Activated CD4-positive, alpha-beta T cell treated with anti-CD3 and anti-CD28 coated beads for 36 hours (primary cell): ENCODE data around the gene SERTAD2. TPM values are rescaled to one million over a fixed set of nuclear protein-coding genes. Genes with fewer than 3 reads are reported as not detected.

Source experiments
- ATAC-seq: fragments of 200-7000 bp; cut with Tn5 transposase; one replicate; pipeline ENCODE4 v1.10.0; 2021; ENCODE audit warnings: mild to moderate bottlenecking, moderate library complexity
- CTCF ChIA-PET: fragments of 350-600 bp; sonication (Branson Sonifier 250); formaldehyde crosslinking; loops from one replicate; lab custom pipeline; 2021; ENCODE audit warnings: antibody characterized with exemption; lab: Charles Lee
- POLR2A ChIA-PET: fragments of 350-600 bp; sonication (Branson Sonifier 250); formaldehyde crosslinking; loops from one replicate; lab custom pipeline; 2021; ENCODE audit warnings: antibody characterized with exemption, inconsistent platforms; lab: Charles Lee
- DNase-seq: peaks from one replicate; pipeline ENCODE4 v3.0.0-alpha.2; 2020
- H3K27ac Mint-ChIP-seq: one replicate; pipeline ENCODE4 v1.8.0; 2021; ENCODE audit warnings: mixed read lengths
- H3K27me3 Mint-ChIP-seq: one replicate; pipeline ENCODE4 v1.8.0; 2021; ENCODE audit warnings: mixed read lengths
- H3K36me3 Mint-ChIP-seq: one replicate; pipeline ENCODE4 v1.8.0; 2021; ENCODE audit warnings: low read depth, mixed read lengths
- H3K4me1 Mint-ChIP-seq: one replicate; pipeline ENCODE4 v1.8.0; 2021; ENCODE audit warnings: mixed read lengths
- H3K4me3 Mint-ChIP-seq: one replicate; pipeline ENCODE4 v1.8.0; 2021; ENCODE audit warnings: mild to moderate bottlenecking, moderate library complexity, mixed read lengths
- H3K9me3 Mint-ChIP-seq: one replicate; pipeline ENCODE4 v1.8.0; 2021; ENCODE audit warnings: low read depth, mixed read lengths
- intact Hi-C, 2 experiments: fragments of 100-400 bp; cut with DNase I in 1 of 2; cut with micrococcal nuclease in 1 of 2; formaldehyde crosslinking; loops; one replicate each; pipeline versions ENCODE4 v1.14.2 to v1.15.1; 2022 to 2024; cut with DNase I, micrococcal nuclease
- total RNA-seq, 2 experiments: library from RNA; stranded (reverse); gene quantifications; one replicate each; pipeline ENCODE4 v1.2.3, GENCODE V29; 2021

The SERTAD2 gene
- total RNA-seq, 2 experiments from 2014 or later, result 14.5 to 14.9 TPM

DNA sequence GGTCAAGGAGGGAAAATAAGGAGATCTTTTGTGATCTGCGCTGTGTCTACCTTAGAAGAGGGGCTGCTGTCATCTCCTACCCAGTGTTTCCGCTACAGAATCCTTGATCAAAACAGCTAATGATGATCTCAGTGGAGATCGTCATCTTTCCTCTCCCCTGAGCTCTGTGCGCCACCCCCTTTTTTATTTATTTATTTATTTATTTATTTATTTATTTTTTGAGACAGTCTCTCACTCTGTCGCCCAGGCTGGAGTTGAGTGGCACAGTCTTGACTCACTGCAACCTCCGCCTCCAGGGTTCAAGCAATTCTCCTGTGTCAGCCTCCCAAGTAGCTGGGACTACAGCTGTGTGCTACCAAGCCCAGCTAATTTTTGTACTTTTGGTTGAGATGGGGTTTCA is 55.5 kb downstream of the SERTAD2 start:
- no peak overlapping the region for H3K4me3 Mint-ChIP-seq
- ChIA-PET CTCF (interaction anchor here (1.2 to 2.5 kb wide), 3 partner anchors 9 to 56 kb away, joined by 3 to 12 read pairs (median 3); no protein-coding TSS in a partner anchor), POLR2A (no interaction called here)
- DNase-seq (no peak), ATAC-seq (no peak)
- H3K27me3 Mint-ChIP-seq, result no peaks in the 10 kb centered on the region
- intact Hi-C loops, result no loop called here
- H3K36me3 Mint-ChIP-seq, result no peaks in the 10 kb centered on the region
- no peaks in the 10 kb centered on the region for H3K9me3 Mint-ChIP-seq
- no peak overlapping the region for H3K27ac Mint-ChIP-seq
- H3K4me1 Mint-ChIP-seq, result peaks cover 11% of the 10 kb centered on the region

DNA sequence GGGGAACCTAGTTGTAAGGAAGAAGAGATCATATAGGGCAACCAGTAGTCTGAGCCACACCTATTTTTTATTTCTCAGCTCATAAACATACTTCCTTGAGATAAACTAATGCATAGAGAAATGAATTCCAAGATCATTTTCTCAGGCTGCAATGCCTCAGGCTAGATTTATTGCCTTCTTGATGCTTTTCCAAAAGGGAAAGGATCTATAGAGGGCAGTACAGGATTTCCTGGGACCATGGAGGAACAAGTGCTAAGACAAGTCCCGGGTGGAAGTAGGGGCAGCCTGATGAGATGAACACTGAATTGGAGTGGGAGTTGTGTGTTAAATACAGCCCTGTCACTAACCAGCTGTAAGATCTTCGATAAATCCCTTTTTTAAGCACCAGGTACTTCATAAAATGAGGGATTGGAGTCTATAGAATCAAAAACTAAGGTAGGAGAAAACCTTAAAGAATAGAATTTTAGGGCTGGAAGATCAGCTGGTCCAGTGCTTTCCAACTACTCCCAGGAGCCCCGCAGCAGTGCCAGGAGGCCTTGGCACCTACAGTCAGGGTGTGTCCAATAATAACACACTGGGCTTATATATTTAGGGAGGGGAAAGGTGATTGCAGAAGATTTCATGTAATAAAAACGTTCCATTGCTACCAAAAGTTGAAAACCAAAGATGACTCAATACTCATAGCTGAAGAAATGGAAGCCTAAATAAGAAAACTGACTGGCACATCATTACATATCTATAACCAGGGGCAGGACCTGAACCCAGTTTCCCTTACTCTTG is 58.1 kb downstream of the SERTAD2 start:
- Mint-ChIP-seq H3K9me3 (no peaks in the 10 kb centered on the region), H3K27me3 (no peaks in the 10 kb centered on the region), H3K27ac (no peak overlapping the region), H3K4me1 (peaks cover 27% of the 10 kb centered on the region), H3K36me3 (peaks cover 11% of the 10 kb centered on the region), H3K4me3 (no peak overlapping the region)
- intact Hi-C loops, result no loop called here
- ChIA-PET CTCF (interaction anchor here (0.6 to 1.5 kb wide), 4 partner anchors 11 to 50 kb away, joined by 3 to 9 read pairs (median 4); no protein-coding TSS in a partner anchor), POLR2A (no interaction called here)
- ATAC-seq (no peak), DNase-seq (no peak)

DNA sequence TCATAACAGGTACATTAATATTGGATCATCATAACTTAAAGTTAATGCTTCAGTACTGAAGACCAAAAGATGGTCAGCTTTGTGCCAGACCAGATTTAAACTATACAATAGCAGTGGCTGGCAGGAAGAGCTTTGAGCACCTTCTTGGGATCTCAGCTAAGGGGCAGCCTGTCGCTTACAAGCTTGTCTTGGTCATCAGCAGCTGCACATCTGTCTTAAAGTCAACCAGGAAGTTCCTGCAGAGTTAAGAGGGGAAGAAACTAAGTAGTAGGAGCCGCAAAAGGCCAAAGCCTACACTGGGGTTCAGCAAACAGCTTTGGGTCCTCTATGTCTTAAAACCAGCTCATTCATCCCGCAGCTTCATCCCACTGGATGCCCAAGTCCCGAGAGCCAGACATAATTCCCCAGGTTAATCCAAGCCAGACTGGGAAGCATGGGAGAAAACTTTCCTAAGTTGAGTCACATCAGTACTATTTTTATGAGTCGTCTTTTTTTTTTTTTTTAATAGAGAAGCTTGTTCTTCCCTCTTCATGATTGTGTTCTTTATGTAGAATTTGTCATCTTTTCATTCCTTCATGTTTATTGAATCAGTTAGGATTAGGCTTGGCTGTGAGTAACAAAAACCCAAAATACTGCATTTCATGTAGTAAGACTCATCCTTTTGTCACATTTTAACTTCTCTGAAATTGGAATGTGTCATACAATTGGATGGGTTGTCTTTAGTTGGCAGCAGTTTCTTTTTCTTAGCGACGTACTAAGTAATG is 59.3 kb downstream of the SERTAD2 start:
- no peak overlapping the region for H3K4me3 Mint-ChIP-seq
- intact Hi-C loops, result no loop called here
- no peak overlapping the region for H3K27ac Mint-ChIP-seq
- peaks cover 19% of the 10 kb centered on the region for H3K36me3 Mint-ChIP-seq
- POLR2A ChIA-PET, result interaction anchor here (0.6 to 1.0 kb wide), 2 partner anchors 13 to 52 kb away, joined by 4 read pairs; no protein-coding TSS in a partner anchor
- DNase-seq (no peak), ATAC-seq (peak; percentile 65)
- CTCF ChIA-PET, result interaction anchor here (0.5 to 1.5 kb wide), 6 partner anchors 13 to 68 kb away, joined by 3 to 9 read pairs (median 3); no protein-coding TSS in a partner anchor
- no peaks in the 10 kb centered on the region for H3K27me3 Mint-ChIP-seq
- no peaks in the 10 kb centered on the region for H3K9me3 Mint-ChIP-seq
- peaks cover 25% of the 10 kb centered on the region for H3K4me1 Mint-ChIP-seq

DNA sequence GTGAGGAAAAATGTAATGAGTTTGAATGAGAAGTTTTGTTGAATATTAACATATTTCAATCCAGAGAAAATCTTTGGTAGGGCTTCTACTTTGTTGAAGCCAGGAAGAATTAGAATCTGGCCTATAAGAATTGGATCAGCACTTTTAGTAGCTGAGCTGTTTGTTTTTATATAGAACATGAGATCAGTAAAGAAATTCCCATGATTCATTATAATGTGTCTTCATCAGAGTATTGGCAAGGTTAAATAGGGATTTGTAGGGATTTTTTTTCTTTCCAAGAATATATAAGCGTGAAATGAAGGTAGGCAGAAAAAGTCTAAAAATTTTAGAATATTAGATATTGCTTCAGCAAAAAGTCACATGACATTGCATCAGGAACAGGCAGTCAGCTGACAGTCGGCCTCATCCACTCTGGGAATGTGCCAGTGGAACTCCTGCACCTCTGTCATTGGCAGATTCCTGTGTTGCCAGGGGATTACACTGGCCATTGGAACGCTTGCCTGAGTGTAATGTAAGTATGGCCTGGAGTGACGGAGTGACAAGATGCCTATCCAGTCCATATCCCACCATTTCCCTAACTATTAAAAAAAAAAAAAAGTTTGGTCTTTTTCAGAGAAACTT is 60.6 kb downstream of the SERTAD2 start:
- ATAC-seq, result no peak

DNA sequence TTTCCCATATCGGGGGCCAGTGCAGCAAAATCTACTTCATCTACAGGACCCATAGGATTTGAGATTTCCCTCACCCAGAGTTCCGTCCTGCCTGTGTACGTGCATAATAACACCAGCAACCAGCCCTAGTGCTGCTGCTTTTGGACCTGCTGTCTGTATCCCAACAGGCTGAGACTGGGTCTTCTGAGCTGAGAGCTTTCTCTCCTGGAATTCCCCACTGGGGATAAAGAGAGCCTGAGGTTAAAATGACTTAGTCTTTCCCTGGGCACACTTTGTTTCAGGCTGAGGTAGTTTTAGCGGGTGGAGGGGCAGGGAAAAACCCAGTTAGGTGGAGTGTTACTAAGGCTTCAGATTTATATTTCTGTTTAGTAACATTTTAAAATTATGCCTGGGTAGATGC is 62.5 kb downstream of the SERTAD2 start:
- CTCF ChIA-PET, result interaction anchor here (0.9 to 1.7 kb wide), 4 partner anchors 15 to 60 kb away, joined by 3 to 12 read pairs (median 3); no protein-coding TSS in a partner anchor
- intact Hi-C loops, result no loop called here
- POLR2A ChIA-PET, result no interaction called here
- DNase-seq, result no peak
- peaks cover 28% of the 10 kb centered on the region for H3K36me3 Mint-ChIP-seq
- ATAC-seq, result peak; percentile 57
- no peak overlapping the region for H3K27ac Mint-ChIP-seq
- no peaks in the 10 kb centered on the region for H3K27me3 Mint-ChIP-seq
- no peak overlapping the region for H3K4me3 Mint-ChIP-seq
- H3K4me1 Mint-ChIP-seq, result peaks cover 31% of the 10 kb centered on the region
- H3K9me3 Mint-ChIP-seq, result no peaks in the 10 kb centered on the region

More for the DNA sequence above, 60.6 kb downstream of the SERTAD2 start:
- ChIA-PET POLR2A (no interaction called here), CTCF (interaction anchor here (0.8 to 1.3 kb wide), 3 partner anchors 54 to 274 kb away, joined by 3 to 9 read pairs (median 3); no protein-coding TSS in a partner anchor)
- Mint-ChIP-seq H3K4me3 (no peak overlapping the region), H3K9me3 (no peaks in the 10 kb centered on the region), H3K36me3 (peaks cover 25% of the 10 kb centered on the region), H3K4me1 (peaks cover 25% of the 10 kb centered on the region), H3K27ac (no peak overlapping the region), H3K27me3 (no peaks in the 10 kb centered on the region)
- intact Hi-C loops, result no loop called here
- no peak for DNase-seq

DNA sequence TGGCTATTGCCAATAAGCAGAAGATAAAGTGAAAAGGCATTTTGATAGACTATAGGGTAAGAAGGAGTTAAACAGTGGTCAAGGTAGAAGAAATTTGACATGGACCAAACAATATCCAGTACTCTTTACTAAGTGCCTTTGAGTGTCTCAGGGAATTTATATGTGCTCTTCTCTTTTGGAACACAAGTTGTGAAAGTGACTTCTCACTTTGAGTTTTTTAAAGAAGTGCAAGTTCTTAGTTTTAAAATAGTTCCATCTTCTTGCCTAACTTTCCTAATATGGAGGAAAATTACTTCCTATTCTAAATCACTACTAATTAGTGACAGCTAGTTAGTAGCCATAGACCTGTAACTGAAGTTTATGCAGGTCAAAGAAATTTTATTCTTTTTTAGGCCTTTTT is 66.2 kb downstream of the SERTAD2 start:
- CTCF ChIA-PET, result interaction anchor here (0.6 to 2.3 kb wide), 28 partner anchors 10 to 330 kb away, joined by 3 to 15 read pairs (median 4); partner anchors contain the start of gene AFTPH
- no peaks in the 10 kb centered on the region for H3K9me3 Mint-ChIP-seq
- H3K4me3 Mint-ChIP-seq, result no peak overlapping the region
- DNase-seq (no peak), ATAC-seq (no peak)
- H3K27ac Mint-ChIP-seq, result no peak overlapping the region
- POLR2A ChIA-PET, result no interaction called here
- H3K4me1 Mint-ChIP-seq, result peaks cover 24% of the 10 kb centered on the region
- H3K27me3 Mint-ChIP-seq, result no peaks in the 10 kb centered on the region
- intact Hi-C loops, result loop anchor here (1.0 to 5.0 kb wide), 4 partner anchors 60 to 287 kb away; no protein-coding TSS in a partner anchor
- peaks cover 31% of the 10 kb centered on the region for H3K36me3 Mint-ChIP-seq

DNA sequence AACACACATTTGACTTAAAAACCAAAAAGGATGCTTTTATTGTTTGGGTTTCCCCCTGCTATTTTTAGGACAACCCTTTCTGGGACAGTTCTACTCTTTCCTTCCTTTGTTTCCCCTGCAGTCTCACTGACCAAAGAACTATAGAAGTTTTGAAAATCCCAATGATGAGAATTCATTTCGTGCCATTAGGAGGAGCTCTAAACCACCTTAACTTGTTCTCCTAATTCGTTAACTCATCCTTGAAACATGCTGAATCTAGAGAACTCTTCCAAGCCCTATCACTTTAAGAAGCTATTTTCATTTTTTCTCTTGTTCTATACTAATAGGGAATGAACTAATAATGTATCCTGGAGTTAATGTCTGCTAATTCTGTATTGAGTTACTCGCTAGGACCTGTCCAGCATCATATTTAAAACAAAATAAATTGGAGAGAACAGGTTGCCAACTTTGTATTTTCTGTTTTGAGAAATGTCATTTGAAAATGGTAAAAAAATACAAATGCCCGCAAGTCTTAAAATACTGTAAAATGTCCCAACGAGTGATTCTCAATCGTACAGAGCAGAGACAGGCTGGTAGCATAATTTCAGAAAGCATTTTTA is 66.7 kb downstream of the SERTAD2 start:
- intact Hi-C loops, result loop anchor here (1.0 to 5.0 kb wide), 4 partner anchors 60 to 288 kb away; no protein-coding TSS in a partner anchor
- no peak overlapping the region for H3K27ac Mint-ChIP-seq
- POLR2A ChIA-PET, result no interaction called here

DNA sequence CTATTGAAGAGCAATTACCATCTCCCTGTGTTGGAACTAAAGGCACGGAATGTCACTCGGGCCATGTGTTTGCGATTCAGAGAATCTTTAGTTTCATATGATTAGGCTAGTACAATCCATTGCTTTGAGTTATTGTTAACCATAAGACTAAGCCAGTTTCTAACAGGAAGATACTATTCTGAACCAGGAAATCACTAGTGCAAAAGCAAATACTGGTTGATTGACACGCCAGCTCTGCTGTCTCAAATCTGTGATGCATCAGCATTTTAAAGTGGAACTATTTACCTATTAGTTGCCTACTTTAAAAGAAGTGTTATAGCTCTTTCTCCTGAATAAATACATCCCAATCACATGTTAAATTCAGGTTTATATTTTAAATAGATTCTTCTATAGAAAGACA is 67.7 kb downstream of the SERTAD2 start:
- CTCF ChIA-PET, result interaction anchor here (0.6 to 2.3 kb wide), 24 partner anchors 9 to 461 kb away, joined by 3 to 15 read pairs (median 5); partner anchors contain the start of gene AFTPH
- ATAC-seq, result no peak
- H3K4me3 Mint-ChIP-seq, result no peak overlapping the region

More for the DNA sequence above, 66.7 kb downstream of the SERTAD2 start:
- peaks cover 20% of the 10 kb centered on the region for H3K4me1 Mint-ChIP-seq
- DNase-seq (no peak), ATAC-seq (peak; percentile 44)
- H3K27me3 Mint-ChIP-seq, result no peaks in the 10 kb centered on the region
- H3K4me3 Mint-ChIP-seq, result no peak overlapping the region
- peaks cover 26% of the 10 kb centered on the region for H3K36me3 Mint-ChIP-seq
- H3K9me3 Mint-ChIP-seq, result no peaks in the 10 kb centered on the region
- CTCF ChIA-PET, result interaction anchor here (0.6 to 2.3 kb wide), 34 partner anchors 10 to 331 kb away, joined by 3 to 15 read pairs (median 4); partner anchors contain the start of gene AFTPH

DNA sequence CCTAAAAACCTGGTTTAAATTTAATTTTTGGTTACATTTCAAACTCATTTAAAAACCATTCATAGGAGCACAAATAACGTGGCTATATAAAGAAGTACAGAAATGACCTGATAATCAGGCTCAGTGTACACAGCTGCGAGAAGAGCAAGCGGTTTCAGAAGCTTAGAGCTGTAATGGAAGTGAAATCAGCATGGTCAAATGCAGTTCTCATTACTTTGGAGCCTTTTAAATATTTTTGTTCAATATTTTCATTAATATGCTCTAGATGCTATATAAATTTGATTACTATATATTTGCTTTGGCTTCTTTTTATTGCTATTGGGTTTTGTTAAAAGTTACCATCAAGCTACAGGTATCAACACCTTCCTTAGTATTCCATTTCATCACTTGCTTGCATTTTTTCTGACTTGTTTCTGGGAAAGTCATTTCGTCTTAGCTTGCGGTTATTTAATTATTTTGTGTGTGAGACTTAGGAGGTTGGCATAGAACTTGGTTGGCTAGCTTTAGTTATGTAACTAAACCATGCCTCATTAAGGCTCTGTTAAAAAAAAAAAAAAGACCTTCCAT is 70.9 kb downstream of the SERTAD2 start:
- no peak overlapping the region for H3K27ac Mint-ChIP-seq
- ChIA-PET CTCF (interaction anchor here (0.7 to 2.4 kb wide), 8 partner anchors 11 to 284 kb away, joined by 3 to 7 read pairs (median 4); partner anchors contain the start of gene AFTPH), POLR2A (no interaction called here)
- DNase-seq (no peak), ATAC-seq (no peak)
- no peaks in the 10 kb centered on the region for H3K27me3 Mint-ChIP-seq
- intact Hi-C loops, result no loop called here
- peaks cover 8% of the 10 kb centered on the region for H3K36me3 Mint-ChIP-seq
- H3K4me3 Mint-ChIP-seq, result no peak overlapping the region
- H3K9me3 Mint-ChIP-seq, result no peaks in the 10 kb centered on the region
- H3K4me1 Mint-ChIP-seq, result peaks cover 6% of the 10 kb centered on the region

More for the DNA sequence above, 67.7 kb downstream of the SERTAD2 start:
- H3K36me3 Mint-ChIP-seq, result peaks cover 21% of the 10 kb centered on the region
- no peaks in the 10 kb centered on the region for H3K9me3 Mint-ChIP-seq
- DNase-seq, result no peak
- H3K27me3 Mint-ChIP-seq, result no peaks in the 10 kb centered on the region
- no peak overlapping the region for H3K27ac Mint-ChIP-seq
- POLR2A ChIA-PET, result no interaction called here
- intact Hi-C loops, result loop anchor here (2.0 to 5.0 kb wide), 2 partner anchors 61 to 289 kb away; no protein-coding TSS in a partner anchor
- H3K4me1 Mint-ChIP-seq, result peaks cover 12% of the 10 kb centered on the region
